GM23338 (cell line): ENCODE results near the gene MAP3K4. TPM values are rescaled to one million over a fixed set of nuclear protein-coding genes. Genes with fewer than 3 reads are reported as not detected.

Source experiments
- ATAC-seq: fragments of 200-7000 bp; cut with Tn5 transposase; 3 replicates; pipeline ENCODE4 v1.9.1; 2020
- DNase-seq: peaks from one replicate; pipeline ENCODE4 v3.0.0-alpha.2; 2015; ENCODE audit warnings: low spot score
- H2AFZ ChIP-seq: fragments of 200-600 bp; sonication (generic); 2 replicates; pipeline ENCODE4 v1.8.0; 2016; ENCODE audit warnings: antibody characterized with exemption, mild to moderate bottlenecking, moderate library complexity
- H3F3A ChIP-seq: fragments of 200-600 bp; sonication (generic); replicated peaks from 2 replicates; pipeline ENCODE4 v1.8.0; 2017; ENCODE audit warnings: antibody characterized with exemption, mixed run types, low read depth
- H3K27ac ChIP-seq: fragments of 200-600 bp; sonication (generic); 2 replicates; pipeline ENCODE4 v1.6.1; 2016; ENCODE audit warnings: low read depth
- H3K27me3 ChIP-seq: fragments of 200-600 bp; sonication (generic); 2 replicates; pipeline ENCODE4 v1.8.0; 2016; ENCODE audit warnings: mild to moderate bottlenecking, mixed run types, moderate library complexity; ENCODE audit not compliant: insufficient read depth
- H3K36me3 ChIP-seq: fragments of 200-600 bp; sonication (generic); 2 replicates; pipeline ENCODE4 v1.8.0; 2016; ENCODE audit warnings: mild to moderate bottlenecking; ENCODE audit not compliant: insufficient read depth
- H3K4me1 ChIP-seq: fragments of 200-600 bp; sonication (generic); 2 replicates; pipeline ENCODE4 v1.8.0; 2016; ENCODE audit warnings: mild to moderate bottlenecking, moderate library complexity; ENCODE audit not compliant: insufficient read depth
- H3K4me2 ChIP-seq: fragments of 200-600 bp; sonication (generic); 2 replicates; pipeline ENCODE4 v1.7.1; 2017; ENCODE audit warnings: mixed run types
- H3K4me3 ChIP-seq: fragments of 200-600 bp; sonication (generic); 2 replicates; pipeline ENCODE4 v1.6.1; 2016; ENCODE audit warnings: mixed run types
- H3K79me2 ChIP-seq: fragments of 200-600 bp; sonication (generic); replicated peaks from 2 replicates; pipeline ENCODE4 v1.8.0; 2017; ENCODE audit warnings: mild to moderate bottlenecking; ENCODE audit not compliant: insufficient read depth
- H3K9me2 ChIP-seq: fragments of 200-600 bp; sonication (generic); 2 replicates; pipeline ENCODE4 v1.8.0; 2017; ENCODE audit not compliant: insufficient read depth
- H4K20me1 ChIP-seq: fragments of 200-600 bp; sonication (generic); replicated peaks from 2 replicates; pipeline ENCODE4 v1.8.0; 2017; ENCODE audit warnings: mild to moderate bottlenecking; ENCODE audit not compliant: insufficient read depth
- H3K27ac Mint-ChIP-seq: 2 replicates; pipeline ENCODE4 v1.8.0; 2020; ENCODE audit warnings: inconsistent platforms, mild to moderate bottlenecking, moderate library complexity, mixed read lengths
- H3K27me3 Mint-ChIP-seq: 3 replicates; pipeline ENCODE4 v1.8.0; 2022; ENCODE audit warnings: low read depth, mild to moderate bottlenecking, moderate library complexity, mixed read lengths, inconsistent platforms; ENCODE audit not compliant: insufficient read depth, poor library complexity
- H3K36me3 Mint-ChIP-seq: 3 replicates; pipeline ENCODE4 v1.8.0; 2021; ENCODE audit warnings: low read depth, mild to moderate bottlenecking, inconsistent platforms, moderate library complexity, mixed read lengths
- H3K4me1 Mint-ChIP-seq: 3 replicates; pipeline ENCODE4 v1.8.0; 2020; ENCODE audit warnings: mild to moderate bottlenecking, inconsistent platforms, mixed read lengths
- H3K4me3 Mint-ChIP-seq: 3 replicates; pipeline ENCODE4 v1.8.0; 2021; ENCODE audit warnings: moderate library complexity, mild to moderate bottlenecking, inconsistent platforms, mixed read lengths
- H3K9me3 Mint-ChIP-seq: 3 replicates; pipeline ENCODE4 v1.8.0; 2020; ENCODE audit warnings: moderate library complexity, mild to moderate bottlenecking, inconsistent platforms, mixed read lengths
- CREB1 ChIP-seq: fragments of 250-450 bp; sonication (Bioruptor Pico); IDR thresholded peaks from 2 replicates; pipeline ENCODE4 v1.5.0; 2020; ENCODE audit warnings: low read depth, mild to moderate bottlenecking, moderate library complexity
- ETS1 ChIP-seq: IDR thresholded peaks from 2 replicates; pipeline ENCODE4 v1.6.1; 2016; ENCODE audit warnings: antibody characterized with exemption
- EZH2 ChIP-seq: fragments of 200-600 bp; sonication (generic); IDR thresholded peaks from one replicate; pipeline ENCODE4 v1.8.0; 2017; ENCODE audit warnings: antibody characterized with exemption, mild to moderate bottlenecking, low read depth; ENCODE audit not compliant: unreplicated experiment
- EZH2phosphoT487 ChIP-seq: fragments of 200-600 bp; sonication (generic); IDR thresholded peaks from one replicate; pipeline ENCODE4 v1.8.1; 2018; ENCODE audit warnings: antibody characterized with exemption; ENCODE audit not compliant: unreplicated experiment
- JUNB ChIP-seq: IDR thresholded peaks from one replicate; pipeline ENCODE4 v1.6.1; 2016; ENCODE audit warnings: antibody characterized with exemption; ENCODE audit not compliant: unreplicated experiment
- NANOG ChIP-seq: IDR thresholded peaks from 2 replicates; pipeline ENCODE4 v1.6.1; 2016; ENCODE audit warnings: antibody characterized with exemption, borderline replicate concordance
- POLR2AphosphoS5 ChIP-seq: IDR thresholded peaks from 2 replicates; pipeline ENCODE4 v1.6.1; 2016; ENCODE audit warnings: antibody characterized with exemption, low read depth
- REST ChIP-seq: IDR thresholded peaks from one replicate; pipeline ENCODE4 v1.6.1; 2018; ENCODE audit warnings: antibody characterized with exemption; ENCODE audit not compliant: unreplicated experiment
- STAT1 ChIP-seq: IDR thresholded peaks from one replicate; pipeline ENCODE4 v1.6.1; 2016; ENCODE audit warnings: antibody characterized with exemption; ENCODE audit not compliant: unreplicated experiment
- ZNF114 ChIP-seq: fragments of 250-450 bp; sonication (Bioruptor Pico); IDR thresholded peaks from 2 replicates; pipeline ENCODE4 v1.5.0; 2020; ENCODE audit warnings: mild to moderate bottlenecking, moderate library complexity
- ZNF331 ChIP-seq: fragments of 250-450 bp; sonication (Bioruptor Pico); IDR thresholded peaks from 2 replicates; pipeline ENCODE4 v1.5.0; 2020; ENCODE audit warnings: low read depth, mild to moderate bottlenecking, moderate library complexity
- ZNF462 ChIP-seq: fragments of 250-450 bp; sonication (Bioruptor Pico); IDR thresholded peaks from 2 replicates; pipeline ENCODE4 v1.5.0; 2020; ENCODE audit warnings: mild to moderate bottlenecking, moderate library complexity
- polyA plus RNA-seq: library from polyadenylated mRNA; unstranded; fragments of >200 nt; fragmentation: Nextera tagmentation; extraction: Ambion mirVana; gene quantifications from 2 replicates; pipeline ENCODE4 v1.2.1, GENCODE V29; 2016
- total RNA-seq: library from RNA; depleted of rRNA; stranded (reverse); fragments of >200 nt; shearing (Covaris generic); gene quantifications from 2 replicates; pipeline ENCODE4 v1.2.3, GENCODE V29; 2014

MAP3K4 gene
- total and polyA plus RNA-seq, 2 experiments from 2014 or later: 44.4 to 48.8 TPM

- Mint-ChIP-seq H3K27ac (no peak overlapping the region), H3K9me3 (no peaks in the 10 kb centered on the region), H3K36me3 (no peaks in the 10 kb centered on the region), H3K4me1 (no peaks in the 10 kb centered on the region), H3K27me3 (no peaks in the 10 kb centered on the region), H3K4me3 (no peak overlapping the region)
- Histone ChIP-seq H3K9me2 (0 out of 2 replicates have a peak, but pooled peaks cover 8% of the 10 kb centered on the region), H3K79me2 (no peaks in the 10 kb centered on the region), H3F3A (no peaks in the 10 kb centered on the region), H3K36me3 (no peaks in the 10 kb centered on the region), H3K4me3 (no peak overlapping the region), H3K4me1 (no peaks in the 10 kb centered on the region), H4K20me1 (no peaks in the 10 kb centered on the region), H3K27ac (no peak overlapping the region), H2AFZ (no peak overlapping the region), H3K27me3 (no peaks in the 10 kb centered on the region), H3K4me2 (no peak overlapping the region)
- TF ChIP-seq EZH2phosphoT487: no peak
- DNase-seq: no peak
- ATAC-seq: no peak
Observed at GRCh38 chr6:160966493-160967229, 24.9 kb upstream of the MAP3K4 start.

- H3K79me2 ChIP-seq: no peaks in the 10 kb centered on the region
- H3K9me3 Mint-ChIP-seq: no peaks in the 10 kb centered on the region
- no peaks in the 10 kb centered on the region for H3K27me3 ChIP-seq
- no peaks in the 10 kb centered on the region for H4K20me1 ChIP-seq
- no peak overlapping the region for H2AFZ ChIP-seq
- H3K4me2 ChIP-seq: no peak overlapping the region
- no peaks in the 10 kb centered on the region for H3K4me1 Mint-ChIP-seq
- H3K27ac Mint-ChIP-seq: no peak overlapping the region
- no peaks in the 10 kb centered on the region for H3K27me3 Mint-ChIP-seq
- no peaks in the 10 kb centered on the region for H3F3A ChIP-seq
- no peak for ATAC-seq
- H3K36me3 ChIP-seq: no peaks in the 10 kb centered on the region
- no peak for DNase-seq
- H3K36me3 Mint-ChIP-seq: no peaks in the 10 kb centered on the region
- no peak overlapping the region for H3K4me3 ChIP-seq
- H3K4me1 ChIP-seq: no peaks in the 10 kb centered on the region
- H3K27ac ChIP-seq: no peak overlapping the region
- H3K4me3 Mint-ChIP-seq: no peak overlapping the region
- H3K9me2 ChIP-seq: 0 out of 2 replicates have a peak, but pooled peaks cover 8% of the 10 kb centered on the region
- TF ChIP-seq STAT1: no peak
- TF ChIP-seq REST: no peak
- TF ChIP-seq ZNF114 (CRISPR knock-in tag): no peak
- no peak for TF ChIP-seq EZH2
- TF ChIP-seq ZNF331 (CRISPR knock-in tag): no peak
- no peak for TF ChIP-seq JUNB
- TF ChIP-seq ETS1: no peak
- TF ChIP-seq ZNF462: no peak
- no peak for TF ChIP-seq NANOG
- no peak for TF ChIP-seq CREB1 (CRISPR knock-in tag)
- no peak for TF ChIP-seq POLR2AphosphoS5
Observed at GRCh38 chr6:160967351-160967750, 24.2 kb upstream of the MAP3K4 start.
